ENCODE measurements around the gene INSIG2. TPM values are rescaled to one million over a fixed set of nuclear protein-coding genes. Genes with fewer than 3 reads are reported as not detected.

The INSIG2 gene
- total RNA-seq, 1 donor from 2014 or later, result 64.2 TPM

GRCh38 chr2:118112771-118113334 is 24.6 kb downstream of the INSIG2 start:
- Histone ChIP-seq H3K27ac (no peak overlapping the region), H3K4me3 (no peak overlapping the region), H3K36me3 (peaks cover 5 to 17% of the 10 kb centered on the region in 2 donors), H3K27me3 (no peaks in the 10 kb centered on the region), H3K9me3 (no peaks in the 10 kb centered on the region), H3K4me1 (no peaks in the 10 kb centered on the region)
- DNase-seq (ENCODE audit: low spot score in 2 of 2), result no peak
- TF ChIP-seq CTCF (IDR thresholded peaks at IDR 0.05), result no peak
- intact Hi-C loops (cut with DNase I), result no loop called here

GRCh38 chr2:118114863-118115262 is 26.6 kb downstream of the INSIG2 start:
- Histone ChIP-seq H3K4me1 (no peaks in the 10 kb centered on the region), H3K36me3 (no peaks in the 10 kb centered on the region), H3K27ac (no peak overlapping the region), H3K27me3 (no peaks in the 10 kb centered on the region), H3K9me3 (peaks cover 0 to 4% of the 10 kb centered on the region in 2 donors), H3K4me3 (no peak overlapping the region)
- TF ChIP-seq CTCF (IDR thresholded peaks at IDR 0.05), result no peak
- DNase-seq (ENCODE audit: low spot score in 2 of 2), result no peak
- intact Hi-C loops (cut with DNase I), result no loop called here

- intact Hi-C loops (cut with DNase I), result no loop called here
- H3K4me3 ChIP-seq, result no peak overlapping the region
- TF ChIP-seq CTCF (IDR thresholded peaks at IDR 0.05), result no peak
- H3K36me3 ChIP-seq, result no peaks in the 10 kb centered on the region
- peaks cover 0 to 5% of the 10 kb centered on the region in 2 donors for H3K9me3 ChIP-seq
- DNase-seq (ENCODE audit: low spot score in 2 of 2), result no peak
- no peaks in the 10 kb centered on the region for H3K27me3 ChIP-seq
- H3K27ac ChIP-seq, result no peak overlapping the region
- no peaks in the 10 kb centered on the region for H3K4me1 ChIP-seq
These were observed 27.5 kb downstream of the INSIG2 start for GRCh38 chr2:118115761-118116160.

- Histone ChIP-seq H3K9me3 (peaks cover 0 to 5% of the 10 kb centered on the region in 2 donors), H3K27ac (no peak overlapping the region), H3K4me1 (peaks cover 4 to 7% of the 10 kb centered on the region in 2 donors), H3K36me3 (no peaks in the 10 kb centered on the region), H3K27me3 (no peaks in the 10 kb centered on the region), H3K4me3 (no peak overlapping the region)
- intact Hi-C loops (cut with DNase I), result no loop called here
- DNase-seq (ENCODE audit: low spot score in 2 of 2), result no peak
- no peak for TF ChIP-seq CTCF (IDR thresholded peaks at IDR 0.05)
These were observed 30.2 kb downstream of the INSIG2 start for GRCh38 chr2:118118479-118118878.

GRCh38 chr2:118119158-118119727 is 31.0 kb downstream of the INSIG2 start:
- no peaks in the 10 kb centered on the region for H3K27me3 ChIP-seq
- H3K27ac ChIP-seq, result no peak overlapping the region
- H3K9me3 ChIP-seq, result peaks cover 0 to 5% of the 10 kb centered on the region in 2 donors
- intact Hi-C loops (cut with DNase I), result no loop called here
- H3K4me1 ChIP-seq, result peaks cover 7 to 8% of the 10 kb centered on the region in 2 donors
- H3K4me3 ChIP-seq, result no peak overlapping the region
- H3K36me3 ChIP-seq, result no peaks in the 10 kb centered on the region
- no peak for DNase-seq (ENCODE audit: low spot score in 2 of 2)
- no peak for TF ChIP-seq CTCF (IDR thresholded peaks at IDR 0.05)

Measured in ascending aorta (tissue), 2 donors.